ENCODE measurements around the gene CARS1.

- no peak for TF ChIP-seq CTCF (IDR thresholded peaks at IDR 0.05)
- TF ChIP-seq POLR2A (IDR thresholded peaks at IDR 0.05) = no peak
Observed at GRCh38 chr11:3051196-3052108, 5.8 kb downstream of the CARS1 start.

Data from body of pancreas (tissue), 4 donors.